Loucy (cell line): Measurements from ENCODE around the gene SPATA17.

Experiments used
- H2AFZ ChIP-seq: fragments of 200-600 bp; sonication (generic); 2 replicates; pipeline ENCODE4 v1.6.0; 2016; ENCODE audit warnings: antibody characterized with exemption, mild to moderate bottlenecking, low read length, moderate library complexity
- H3F3A ChIP-seq: fragments of 200-600 bp; 2 replicates; pipeline ENCODE4 v1.6.0; 2016; ENCODE audit warnings: antibody characterized with exemption, low read depth, mild to moderate bottlenecking
- H3K27me3 ChIP-seq: fragments of 200-600 bp; sonication (generic); 2 replicates; pipeline ENCODE4 v1.6.1; 2014; ENCODE audit warnings: low read length, mild to moderate bottlenecking; ENCODE audit not compliant: insufficient read depth, poor library complexity, severe bottlenecking
- H3K36me3 ChIP-seq: fragments of 200-600 bp; sonication (generic); 2 replicates; pipeline ENCODE4 v1.6.1; 2016; ENCODE audit warnings: low read length; ENCODE audit not compliant: insufficient read depth
- H3K4me1 ChIP-seq: fragments of 200-600 bp; sonication (generic); 2 replicates; pipeline ENCODE4 v1.5.1; 2014; ENCODE audit warnings: low read length, mild to moderate bottlenecking; ENCODE audit not compliant: insufficient read depth, poor library complexity, severe bottlenecking
- H3K4me2 ChIP-seq: fragments of 200-600 bp; sonication (generic); 2 replicates; pipeline ENCODE4 v1.6.0; 2014; ENCODE audit warnings: antibody characterized with exemption, low read length, low read depth, mild to moderate bottlenecking; ENCODE audit not compliant: poor library complexity, severe bottlenecking
- H3K4me3 ChIP-seq: fragments of 200-600 bp; sonication (generic); 2 replicates; pipeline ENCODE4 v1.5.1; 2014; ENCODE audit warnings: low read length, mild to moderate bottlenecking, mixed read lengths; ENCODE audit not compliant: poor library complexity, severe bottlenecking
- H3K79me2 ChIP-seq: fragments of 200-600 bp; sonication (generic); 2 replicates; pipeline ENCODE4 v1.6.1; 2014; ENCODE audit warnings: low read length; ENCODE audit not compliant: insufficient read depth
- H3K9ac ChIP-seq: fragments of 200-600 bp; sonication (generic); 2 replicates; pipeline ENCODE4 v1.6.0; 2014; ENCODE audit warnings: mild to moderate bottlenecking, low read depth, low read length, moderate library complexity; ENCODE audit not compliant: poor library complexity, severe bottlenecking
- H3K9me2 ChIP-seq: fragments of 200-600 bp; sonication (generic); replicated peaks from 2 replicates; pipeline ENCODE4 v1.6.1; 2016; ENCODE audit warnings: low read depth, low read length, mixed read lengths
- H3K9me3 ChIP-seq: fragments of 200-600 bp; sonication (generic); 2 replicates; pipeline ENCODE4 v1.6.1; 2014; ENCODE audit warnings: mild to moderate bottlenecking, antibody characterized with exemption, low read length, low read depth; ENCODE audit not compliant: insufficient read depth
- H4K20me1 ChIP-seq: fragments of 200-600 bp; sonication (generic); 2 replicates; pipeline ENCODE4 v1.6.0; 2014; ENCODE audit warnings: antibody characterized with exemption, low read length, mild to moderate bottlenecking; ENCODE audit not compliant: insufficient read depth, poor library complexity, severe bottlenecking
- CTCF ChIP-seq: fragments of 200-600 bp; sonication (generic); conservative IDR thresholded peaks from 2 replicates; pipeline ENCODE4 v1.5.1; 2014; ENCODE audit warnings: mild to moderate bottlenecking, antibody characterized with exemption, low read length
- EZH2phosphoT487 ChIP-seq: fragments of 200-600 bp; IDR thresholded peaks from 2 replicates; pipeline ENCODE4 v1.6.1; 2018; ENCODE audit warnings: antibody characterized with exemption, mild to moderate bottlenecking, moderate library complexity, borderline replicate concordance

SPATA17 gene

GRCh38 chr1:217888328-217888727, 257.2 kb downstream of the SPATA17 start:
- no peaks in the 10 kb centered on the region for H4K20me1 ChIP-seq
- H3F3A ChIP-seq, result no peaks in the 10 kb centered on the region
- no peaks in the 10 kb centered on the region for H3K27me3 ChIP-seq
- TF ChIP-seq EZH2phosphoT487 (no peak), CTCF (no peak)
- no peak overlapping the region for H3K9ac ChIP-seq
- H3K4me1 ChIP-seq, result no peaks in the 10 kb centered on the region
- H3K79me2 ChIP-seq, result no peaks in the 10 kb centered on the region
- no peak overlapping the region for H3K4me3 ChIP-seq
- H3K4me2 ChIP-seq, result no peak overlapping the region
- peaks cover 2% of the 10 kb centered on the region; the same call in 1 of the 2 replicates for H3K9me3 ChIP-seq
- no peaks in the 10 kb centered on the region for H3K36me3 ChIP-seq
- H2AFZ ChIP-seq, result no peak overlapping the region
- H3K9me2 ChIP-seq, result no peaks in the 10 kb centered on the region

GRCh38 chr1:217889401-217889800, 258.3 kb downstream of the SPATA17 start:
- Histone ChIP-seq H3F3A (no peaks in the 10 kb centered on the region), H3K9me3 (0 out of 2 replicates have a peak, but pooled peaks cover 2% of the 10 kb centered on the region), H3K36me3 (no peaks in the 10 kb centered on the region), H3K4me2 (no peak overlapping the region), H3K4me3 (no peak overlapping the region), H3K27me3 (no peaks in the 10 kb centered on the region), H3K9me2 (no peaks in the 10 kb centered on the region), H3K79me2 (no peaks in the 10 kb centered on the region), H3K4me1 (no peaks in the 10 kb centered on the region), H2AFZ (no peak overlapping the region), H4K20me1 (no peaks in the 10 kb centered on the region), H3K9ac (no peak overlapping the region)
- no peak for TF ChIP-seq CTCF
- TF ChIP-seq EZH2phosphoT487, result no peak

- H3K9me3 ChIP-seq, result 0 out of 2 replicates have a peak, but pooled peaks cover 2% of the 10 kb centered on the region
- H4K20me1 ChIP-seq, result no peaks in the 10 kb centered on the region
- no peak overlapping the region for H3K4me2 ChIP-seq
- no peaks in the 10 kb centered on the region for H3F3A ChIP-seq
- no peak for TF ChIP-seq CTCF
- no peak for TF ChIP-seq EZH2phosphoT487
- H2AFZ ChIP-seq, result no peak overlapping the region
- H3K4me3 ChIP-seq, result no peak overlapping the region
- no peaks in the 10 kb centered on the region for H3K27me3 ChIP-seq
- no peaks in the 10 kb centered on the region for H3K79me2 ChIP-seq
- H3K9ac ChIP-seq, result no peak overlapping the region
- H3K9me2 ChIP-seq, result no peaks in the 10 kb centered on the region
- H3K36me3 ChIP-seq, result no peaks in the 10 kb centered on the region
- no peaks in the 10 kb centered on the region for H3K4me1 ChIP-seq
Measured at GRCh38 chr1:217891966-217892365, 260.8 kb downstream of the SPATA17 start.
